NCI-H2107 (cell line): ENCODE measurements around the gene NPIPB2.
"Not testable (repeated sequence)": the region's sequence is repeated elsewhere in the genome, so short reads cannot be mapped to it uniquely, and the experiment has no call there.

Source experiments
- DNase-seq: peaks from one replicate; lab custom pipeline; 2025; lab: John Stamatoyannopoulos, UW

The NPIPB2 gene

GRCh38 chr16:11941945-11942344 is at the start of gene NPIPB2:
Gene NPIPB2 (minus strand): TSS chr16:11942045. CDS start chr16:11942045, 0 bp downstream.
- DNase-seq = not testable (repeated sequence)

DNA sequence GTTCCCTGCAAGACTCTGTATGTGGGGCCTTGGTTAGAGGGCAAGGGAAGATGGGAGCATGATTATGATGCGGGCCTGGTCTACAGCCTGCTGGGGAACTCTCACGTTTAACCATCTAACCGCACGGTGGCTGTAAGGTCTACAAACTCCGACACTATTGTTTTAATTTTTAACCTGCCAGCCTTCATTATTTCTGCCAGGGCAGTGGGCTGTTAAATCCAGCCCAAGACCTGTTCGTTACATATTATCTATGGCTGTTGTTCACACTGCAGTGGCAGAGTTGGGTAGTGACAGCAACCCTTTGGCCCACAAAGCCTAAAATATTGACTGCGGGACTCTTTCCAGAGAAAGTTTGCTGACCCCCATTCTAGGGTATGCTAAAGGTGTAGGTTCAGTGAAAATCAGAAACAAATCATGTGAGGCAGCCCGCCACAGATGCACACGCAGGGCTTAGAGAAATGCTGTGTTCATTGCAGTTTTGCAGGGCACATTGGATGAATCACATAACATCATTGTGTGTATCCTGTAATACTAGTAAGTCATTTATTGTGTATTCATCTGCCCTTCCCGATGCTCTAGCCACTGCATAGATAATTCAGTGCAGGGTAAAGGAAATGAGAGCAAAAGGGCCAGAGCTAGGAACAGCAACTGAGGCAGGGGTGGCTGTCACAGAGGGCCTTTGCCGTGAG is 49.0 kb upstream of the NPIPB2 start:
- no peak for DNase-seq

- no peak for DNase-seq
Observed at GRCh38 chr16:11988258-11988978, 46.6 kb upstream of the NPIPB2 start.

- no peak for DNase-seq
Observed at GRCh38 chr16:11986521-11987057, 44.7 kb upstream of the NPIPB2 start.

DNA sequence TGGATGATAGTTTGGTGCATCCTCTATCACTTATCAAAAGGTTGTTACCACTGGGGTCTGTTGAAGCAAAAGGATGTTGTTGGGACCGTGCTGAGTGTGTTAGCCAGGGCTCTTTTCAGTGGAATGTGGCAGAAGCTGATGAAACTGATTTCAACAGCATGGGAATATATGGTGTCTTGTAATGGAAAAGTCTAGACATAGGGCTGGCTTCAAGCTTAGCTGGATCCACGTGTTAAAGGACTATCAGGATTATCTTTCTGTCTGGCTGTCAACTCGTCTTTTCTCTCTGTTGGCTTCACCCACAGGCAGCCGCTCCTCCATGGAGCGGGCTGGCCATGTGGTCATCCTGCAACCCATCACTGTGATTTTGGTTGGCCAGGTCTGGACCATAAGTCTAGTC is 43.4 kb upstream of the NPIPB2 start:
- DNase-seq = no peak

DNA sequence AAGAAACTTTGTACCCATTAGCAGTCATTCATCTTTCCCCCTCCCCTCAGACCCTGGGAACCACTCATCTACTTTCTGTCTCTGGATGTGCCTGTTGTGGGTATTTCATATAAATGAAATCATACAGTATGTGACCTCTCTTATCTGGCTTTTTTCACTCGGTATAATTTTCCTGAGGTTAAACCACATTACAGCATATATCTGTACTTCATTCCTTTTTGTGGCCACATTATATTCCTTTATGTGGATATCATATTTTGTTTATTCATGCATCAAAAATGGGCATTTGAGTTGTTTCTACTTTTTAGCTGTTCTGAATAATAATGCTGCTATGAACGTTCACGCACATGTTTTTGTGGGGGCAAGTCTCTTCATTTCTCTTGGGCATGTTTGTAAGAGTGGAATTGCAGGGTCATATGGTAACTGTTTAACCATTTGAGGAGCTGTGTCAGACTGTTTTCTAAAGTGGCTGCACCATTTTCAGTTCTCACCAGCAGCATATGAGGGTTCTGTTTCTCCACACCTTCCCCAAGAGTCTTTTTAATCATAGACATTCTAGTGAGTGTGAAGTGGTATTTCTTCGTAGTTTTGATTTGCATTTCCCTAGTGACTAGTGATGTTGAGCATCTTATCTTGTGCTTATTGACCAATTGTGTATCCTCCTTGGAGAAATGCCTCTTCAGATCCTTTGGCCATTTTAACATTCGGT is 38.4 kb upstream of the NPIPB2 start:
- no peak for DNase-seq

- no peak for DNase-seq
Observed at GRCh38 chr16:11979013-11979672, 37.3 kb upstream of the NPIPB2 start.

DNA sequence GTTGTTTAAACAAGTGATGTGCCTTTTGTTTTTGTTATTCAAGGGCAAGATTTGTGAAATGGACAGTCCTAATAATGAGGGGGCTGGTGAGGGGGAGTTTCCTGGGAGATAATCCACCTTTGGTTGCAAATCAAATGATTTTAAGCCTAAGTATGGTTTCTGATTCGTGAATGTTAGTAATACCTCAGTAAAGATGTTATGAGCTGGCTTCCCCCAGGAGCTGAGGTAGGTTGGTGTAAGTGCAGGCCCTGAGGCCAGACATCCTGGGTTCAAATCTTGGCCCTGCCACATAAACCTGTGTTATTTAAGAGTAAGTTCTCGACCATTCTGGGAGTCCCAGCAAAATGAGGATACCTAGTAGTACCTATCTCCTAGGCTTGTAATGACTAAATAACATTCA is 36.2 kb upstream of the NPIPB2 start:
- DNase-seq = no peak

- DNase-seq = no peak
Observed at GRCh38 chr16:11977376-11978041, 35.7 kb upstream of the NPIPB2 start.

GRCh38 chr16:11976850-11977375 is 35.1 kb upstream of the NPIPB2 start:
- DNase-seq = no peak

DNA sequence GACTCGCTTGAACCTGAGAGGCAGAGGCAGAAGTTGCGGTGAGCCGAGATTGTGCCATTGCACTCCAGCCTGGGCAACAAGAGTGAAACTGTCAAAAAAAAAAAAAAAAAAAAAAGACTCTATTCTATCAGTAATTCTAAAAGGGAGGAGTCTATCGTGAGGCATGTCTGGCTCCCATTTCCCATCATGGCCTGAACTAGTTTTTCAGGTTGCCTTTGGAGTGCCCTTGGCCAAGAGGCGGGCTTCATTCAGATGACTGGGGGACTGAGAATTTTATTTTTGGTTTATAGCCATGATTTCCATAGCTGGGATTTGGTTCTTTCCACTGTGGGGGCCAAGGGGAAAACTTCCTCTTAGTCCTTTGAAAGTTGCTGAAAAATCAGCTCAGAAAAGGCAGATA is 31.2 kb upstream of the NPIPB2 start:
- DNase-seq = no peak

DNA sequence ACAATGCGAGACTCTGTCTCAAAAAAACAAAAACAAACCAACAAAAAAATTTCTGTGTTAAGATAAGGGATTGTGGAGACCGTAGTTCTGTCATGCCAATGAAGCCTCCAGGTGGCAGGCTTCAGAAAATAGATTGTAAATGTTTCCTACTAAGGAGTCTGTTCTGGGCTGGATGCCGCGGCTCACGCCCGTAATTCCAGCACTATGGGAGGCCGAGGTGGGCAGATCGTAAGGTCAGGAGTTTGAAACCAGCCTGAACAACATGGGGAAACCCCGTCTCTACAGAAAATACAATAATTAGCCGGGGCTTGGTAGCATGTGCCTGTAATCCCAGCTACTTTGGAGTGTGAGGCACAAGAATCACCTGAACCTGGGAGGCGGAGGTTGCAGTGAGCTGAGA is 30.3 kb upstream of the NPIPB2 start:
- DNase-seq = no peak

DNA sequence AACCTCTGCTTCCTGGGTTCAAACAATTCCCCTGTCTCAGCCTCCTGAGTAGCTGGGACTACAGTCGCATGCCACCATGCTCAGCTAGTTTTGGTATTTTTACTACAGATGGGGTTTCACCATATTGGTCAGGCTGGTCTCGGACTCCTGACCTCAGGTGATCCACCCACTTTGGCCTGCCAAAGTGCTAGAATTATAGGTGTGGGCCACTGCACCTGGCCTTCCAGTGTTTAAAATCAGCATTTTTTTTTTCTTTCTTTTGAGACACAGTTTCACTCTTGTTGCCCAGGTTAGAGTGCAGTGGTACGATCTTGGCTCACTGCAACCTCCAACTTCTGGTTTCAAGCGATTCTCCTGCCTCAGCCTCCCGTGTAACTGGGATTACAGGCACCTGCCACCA is 28.4 kb upstream of the NPIPB2 start:
- DNase-seq = not testable (repeated sequence)

GRCh38 chr16:11968577-11968976 is 26.7 kb upstream of the NPIPB2 start:
- DNase-seq = no peak

- no peak for DNase-seq
Observed at GRCh38 chr16:11967195-11967911, 25.5 kb upstream of the NPIPB2 start.

DNA sequence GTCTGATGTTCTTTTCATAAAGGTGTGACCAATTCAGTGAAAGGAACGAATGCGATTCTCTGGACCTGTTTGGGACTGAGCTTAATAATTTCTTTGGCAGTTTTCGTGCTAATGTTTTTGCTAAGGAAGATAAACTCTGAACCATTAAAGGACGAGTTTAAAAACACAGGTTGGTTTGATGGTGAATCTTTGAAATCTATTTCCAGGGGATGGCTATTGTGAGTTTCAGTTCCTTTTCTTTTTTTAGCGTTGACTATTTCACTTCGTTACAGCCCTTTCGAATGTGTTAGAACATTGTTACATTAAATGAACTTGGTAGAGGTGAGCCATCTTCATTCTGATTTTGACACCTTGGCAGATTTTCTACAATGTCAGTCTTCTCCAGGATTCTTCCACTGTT is 24.3 kb upstream of the NPIPB2 start:
- DNase-seq = no peak

- DNase-seq = no peak
Observed at GRCh38 chr16:11964761-11965551, 23.1 kb upstream of the NPIPB2 start, which contains the start of gene TNFRSF17. Gene TNFRSF17 (plus strand): TSS chr16:11965210. CDS start chr16:11965325, 115 bp downstream.

DNA sequence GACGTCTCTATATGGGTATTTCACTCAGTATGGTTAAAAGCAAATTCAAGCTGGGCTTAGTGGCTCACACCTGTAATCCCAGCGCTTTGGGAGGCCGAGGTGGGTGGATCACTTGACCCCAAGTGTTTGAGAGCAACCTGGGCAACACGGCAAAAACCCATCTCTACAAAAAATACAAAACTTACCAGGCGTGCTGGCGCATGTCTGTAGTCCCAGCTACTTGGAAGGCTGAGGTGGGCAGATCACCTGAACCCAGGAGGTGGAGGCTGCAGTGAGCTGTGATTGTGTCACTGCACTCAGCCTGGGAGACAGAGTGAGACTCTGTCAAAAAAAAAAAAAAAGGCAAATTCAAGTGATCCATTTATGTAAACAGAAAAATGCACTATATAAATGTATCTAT is 21.9 kb upstream of the NPIPB2 start:
- DNase-seq = no peak

DNA sequence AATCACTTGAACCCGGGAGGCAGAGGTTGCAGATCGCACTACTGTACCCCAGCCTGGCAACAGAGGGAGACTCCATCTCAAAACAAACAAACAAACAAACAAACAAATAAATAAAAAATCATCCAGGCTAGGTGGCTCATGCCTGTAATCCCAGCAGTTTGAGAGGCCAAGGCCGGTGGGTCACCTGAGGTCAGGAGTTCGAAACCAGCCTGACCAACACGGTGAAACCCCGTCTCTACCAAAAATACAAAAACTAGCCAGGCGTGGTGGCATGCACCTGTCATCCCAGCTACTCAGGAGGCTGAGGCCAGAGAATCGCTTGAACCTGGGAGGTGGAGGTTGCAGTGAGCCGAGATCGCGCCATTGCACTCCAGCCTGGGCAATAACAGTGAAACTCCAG is 21.1 kb upstream of the NPIPB2 start:
- not testable (repeated sequence) for DNase-seq

DNA sequence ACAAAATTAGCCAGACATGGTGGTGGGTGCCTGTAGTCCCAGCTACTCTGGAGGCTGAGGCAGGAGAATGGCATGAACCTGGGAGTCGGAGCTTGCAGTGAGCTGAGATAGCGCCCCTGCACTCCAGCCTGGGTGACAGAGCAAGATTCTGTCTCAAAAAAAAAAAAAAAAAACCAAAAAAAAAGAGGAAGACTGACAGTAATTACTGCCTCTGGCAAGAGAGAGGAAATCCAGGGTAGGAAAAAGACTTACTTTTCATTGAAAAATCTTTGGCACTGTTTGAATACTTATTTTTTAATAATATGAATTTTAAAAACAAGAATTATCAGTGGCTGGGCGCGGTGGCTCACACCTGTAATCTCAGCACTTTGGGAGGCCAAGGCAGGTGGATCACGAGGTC is 20.6 kb upstream of the NPIPB2 start:
- DNase-seq = not testable (repeated sequence)
